Neural cell (in vitro differentiated cells): ENCODE data around the gene LTBP1. TPM values are rescaled to one million over a fixed set of nuclear protein-coding genes. Genes with fewer than 3 reads are reported as not detected.

Experiments used
- H2AFZ ChIP-seq: fragments of 200-600, 300-800 bp; sonication (generic), shearing (Covaris generic); 2 replicates; pipeline ENCODE4 v1.6.0; 2014; ENCODE audit warnings: low read depth, mild to moderate bottlenecking, antibody characterized with exemption, low read length, moderate library complexity
- H3F3A ChIP-seq: fragments of 200-600 bp; shearing (Covaris generic); 2 replicates; pipeline ENCODE4 v1.6.1; 2016; ENCODE audit warnings: mild to moderate bottlenecking, moderate library complexity, mixed read lengths, antibody characterized with exemption, low read length; ENCODE audit not compliant: insufficient read depth, poor library complexity, severe bottlenecking
- H3K27ac ChIP-seq: fragments of 200-600, 300-800 bp; sonication (generic), shearing (Covaris generic); 2 replicates; pipeline ENCODE4 v1.5.1; 2014; ENCODE audit warnings: mild to moderate bottlenecking, low read length, moderate library complexity
- H3K27me3 ChIP-seq: fragments of 300-800, 200-600 bp; sonication (generic), shearing (Covaris generic); 2 replicates; pipeline ENCODE4 v1.6.0; 2014; ENCODE audit warnings: mild to moderate bottlenecking, low read depth, low read length, moderate library complexity; ENCODE audit not compliant: insufficient read depth
- H3K36me3 ChIP-seq: fragments of 300-800, 200-600 bp; sonication (generic), shearing (Covaris generic); 2 replicates; pipeline ENCODE4 v1.5.1; 2014; ENCODE audit warnings: mild to moderate bottlenecking, antibody characterized with exemption, low read length, moderate library complexity; ENCODE audit not compliant: insufficient read depth
- H3K4me2 ChIP-seq: fragments of 300-800, 200-600 bp; sonication (generic), shearing (Covaris generic); 2 replicates; pipeline ENCODE4 v1.6.0; 2014; ENCODE audit warnings: mild to moderate bottlenecking, low read length
- H3K4me3 ChIP-seq: fragments of 300-800, 200-600 bp; sonication (generic), shearing (Covaris generic); 2 replicates; pipeline ENCODE4 v1.5.1; 2014; ENCODE audit warnings: mild to moderate bottlenecking, low read length, moderate library complexity
- H3K79me2 ChIP-seq: fragments of 200-600 bp; shearing (Covaris generic); replicated peaks from 2 replicates; pipeline ENCODE4 v1.6.0; 2014; ENCODE audit warnings: mild to moderate bottlenecking, low read length, moderate library complexity; ENCODE audit not compliant: insufficient read depth
- H3K9ac ChIP-seq: fragments of 300-800, 200-600 bp; sonication (generic), shearing (Covaris generic); 2 replicates; pipeline ENCODE4 v1.6.1; 2016; ENCODE audit warnings: mild to moderate bottlenecking, low read length, mixed read lengths
- H3K9me2 ChIP-seq: fragments of 200-600 bp; shearing (Covaris generic); 2 replicates; pipeline ENCODE4 v1.6.1; 2016; ENCODE audit warnings: mild to moderate bottlenecking, low read length, mixed read lengths; ENCODE audit not compliant: insufficient read depth
- H3K9me3 ChIP-seq: fragments of 200-600, 300-800 bp; sonication (generic), shearing (Covaris generic); 2 replicates; pipeline ENCODE4 v1.6.1; 2016; ENCODE audit warnings: mild to moderate bottlenecking, mixed run types, low read length, moderate library complexity, mixed read lengths
- H4K20me1 ChIP-seq: fragments of 200-600 bp; shearing (Covaris generic); 2 replicates; pipeline ENCODE4 v1.6.1; 2016; ENCODE audit warnings: mild to moderate bottlenecking, mixed run types; ENCODE audit not compliant: insufficient read depth
- EP300 ChIP-seq: fragments of 450-650 bp; conservative IDR thresholded peaks from 2 replicates; pipeline ENCODE4 v1.6.1; 2014; ENCODE audit warnings: antibody characterized with exemption, mild to moderate bottlenecking, moderate library complexity; ENCODE audit not compliant: poor library complexity, severe bottlenecking
- EZH2 ChIP-seq: fragments of 200-600, 300-800 bp; shearing (Covaris generic), sonication (generic); IDR thresholded peaks from 2 replicates; pipeline ENCODE4 v1.6.1; 2014; ENCODE audit warnings: antibody characterized with exemption, low read length, borderline replicate concordance, mild to moderate bottlenecking; ENCODE audit not compliant: insufficient read depth, poor library complexity, severe bottlenecking
- MXI1 ChIP-seq: fragments of 450-650 bp; conservative IDR thresholded peaks from 2 replicates; pipeline ENCODE4 v1.6.1; 2014; ENCODE audit warnings: antibody characterized with exemption, mild to moderate bottlenecking; ENCODE audit not compliant: poor library complexity, severe bottlenecking
- POLR2AphosphoS5 ChIP-seq: IDR thresholded peaks from 2 replicates; pipeline ENCODE4 v1.6.1; 2012
- RAD21 ChIP-seq: fragments of 450-650 bp; conservative IDR thresholded peaks from 2 replicates; pipeline ENCODE4 v1.6.1; 2014; ENCODE audit warnings: antibody characterized with exemption, mild to moderate bottlenecking, moderate library complexity
- SMC3 ChIP-seq: fragments of 450-650 bp; conservative IDR thresholded peaks from 2 replicates; pipeline ENCODE4 v1.6.1; 2014; ENCODE audit warnings: antibody characterized with exemption, mild to moderate bottlenecking, moderate library complexity; ENCODE audit not compliant: poor library complexity
- TAF1 ChIP-seq: IDR thresholded peaks from 2 replicates; pipeline ENCODE4 v1.6.1; 2012; ENCODE audit warnings: low read depth
- polyA plus RNA-seq: library from polyadenylated mRNA; depleted of rRNA; stranded (reverse); fragments of >200 nt; gene quantifications from 2 replicates; pipeline ENCODE4 v1.2.3, GENCODE V29; 2014
- TF ChIP-seq, protein P1 (sequence below): IDR thresholded peaks from 2 replicates; pipeline ENCODE4 v1.6.1; 2012; ENCODE audit warnings: borderline replicate concordance
- TF ChIP-seq, protein P2 (sequence below): fragments of 450-650 bp; IDR thresholded peaks from 2 replicates; pipeline ENCODE4 v1.5.1; 2014; ENCODE audit warnings: antibody characterized with exemption, mild to moderate bottlenecking, moderate library complexity; ENCODE audit not compliant: poor library complexity, severe bottlenecking

Gene LTBP1
- polyA plus RNA-seq, 1 donor from 2014 or later = 1.8 TPM

DNA sequence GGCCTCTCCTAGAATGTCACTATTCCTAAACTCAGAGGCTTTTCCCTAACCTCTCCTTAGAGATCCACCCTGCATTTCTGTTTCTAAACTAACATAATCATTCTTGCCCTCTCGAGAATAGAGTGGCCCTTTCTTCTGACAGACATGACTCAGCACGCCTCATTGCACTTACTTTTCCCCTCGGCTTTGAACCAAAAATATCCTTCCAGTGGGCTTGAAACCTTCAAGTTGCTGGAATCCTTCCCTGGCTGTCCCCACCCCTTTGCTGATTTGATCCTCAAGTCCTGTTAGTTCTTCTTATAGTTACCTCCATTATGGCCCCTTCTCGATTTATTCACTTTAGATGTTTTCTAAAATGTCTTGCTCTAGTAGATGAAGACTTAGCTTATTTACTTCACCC is 158.0 kb downstream of the LTBP1 start:
- Histone ChIP-seq H3K79me2 (no peaks in the 10 kb centered on the region), H2AFZ (no peak overlapping the region), H3K27ac (no peak overlapping the region), H3K9me3 (no peaks in the 10 kb centered on the region), H3K9me2 (no peaks in the 10 kb centered on the region), H3K27me3 (no peaks in the 10 kb centered on the region), H3K9ac (no peak overlapping the region), H3K4me3 (no peak overlapping the region), H4K20me1 (no peaks in the 10 kb centered on the region), H3K36me3 (no peaks in the 10 kb centered on the region), H3K4me2 (no peak overlapping the region), H3F3A (no peaks in the 10 kb centered on the region)
- TF ChIP-seq EZH2 (no peak), SMC3 (no peak), RAD21 (no peak), EP300 (no peak), MXI1 (no peak), POLR2AphosphoS5 (no peak), TAF1 (no peak)
- TF ChIP-seq, protein P1, sequence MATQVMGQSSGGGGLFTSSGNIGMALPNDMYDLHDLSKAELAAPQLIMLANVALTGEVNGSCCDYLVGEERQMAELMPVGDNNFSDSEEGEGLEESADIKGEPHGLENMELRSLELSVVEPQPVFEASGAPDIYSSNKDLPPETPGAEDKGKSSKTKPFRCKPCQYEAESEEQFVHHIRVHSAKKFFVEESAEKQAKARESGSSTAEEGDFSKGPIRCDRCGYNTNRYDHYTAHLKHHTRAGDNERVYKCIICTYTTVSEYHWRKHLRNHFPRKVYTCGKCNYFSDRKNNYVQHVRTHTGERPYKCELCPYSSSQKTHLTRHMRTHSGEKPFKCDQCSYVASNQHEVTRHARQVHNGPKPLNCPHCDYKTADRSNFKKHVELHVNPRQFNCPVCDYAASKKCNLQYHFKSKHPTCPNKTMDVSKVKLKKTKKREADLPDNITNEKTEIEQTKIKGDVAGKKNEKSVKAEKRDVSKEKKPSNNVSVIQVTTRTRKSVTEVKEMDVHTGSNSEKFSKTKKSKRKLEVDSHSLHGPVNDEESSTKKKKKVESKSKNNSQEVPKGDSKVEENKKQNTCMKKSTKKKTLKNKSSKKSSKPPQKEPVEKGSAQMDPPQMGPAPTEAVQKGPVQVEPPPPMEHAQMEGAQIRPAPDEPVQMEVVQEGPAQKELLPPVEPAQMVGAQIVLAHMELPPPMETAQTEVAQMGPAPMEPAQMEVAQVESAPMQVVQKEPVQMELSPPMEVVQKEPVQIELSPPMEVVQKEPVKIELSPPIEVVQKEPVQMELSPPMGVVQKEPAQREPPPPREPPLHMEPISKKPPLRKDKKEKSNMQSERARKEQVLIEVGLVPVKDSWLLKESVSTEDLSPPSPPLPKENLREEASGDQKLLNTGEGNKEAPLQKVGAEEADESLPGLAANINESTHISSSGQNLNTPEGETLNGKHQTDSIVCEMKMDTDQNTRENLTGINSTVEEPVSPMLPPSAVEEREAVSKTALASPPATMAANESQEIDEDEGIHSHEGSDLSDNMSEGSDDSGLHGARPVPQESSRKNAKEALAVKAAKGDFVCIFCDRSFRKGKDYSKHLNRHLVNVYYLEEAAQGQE = no peak
- TF ChIP-seq, protein P2, sequence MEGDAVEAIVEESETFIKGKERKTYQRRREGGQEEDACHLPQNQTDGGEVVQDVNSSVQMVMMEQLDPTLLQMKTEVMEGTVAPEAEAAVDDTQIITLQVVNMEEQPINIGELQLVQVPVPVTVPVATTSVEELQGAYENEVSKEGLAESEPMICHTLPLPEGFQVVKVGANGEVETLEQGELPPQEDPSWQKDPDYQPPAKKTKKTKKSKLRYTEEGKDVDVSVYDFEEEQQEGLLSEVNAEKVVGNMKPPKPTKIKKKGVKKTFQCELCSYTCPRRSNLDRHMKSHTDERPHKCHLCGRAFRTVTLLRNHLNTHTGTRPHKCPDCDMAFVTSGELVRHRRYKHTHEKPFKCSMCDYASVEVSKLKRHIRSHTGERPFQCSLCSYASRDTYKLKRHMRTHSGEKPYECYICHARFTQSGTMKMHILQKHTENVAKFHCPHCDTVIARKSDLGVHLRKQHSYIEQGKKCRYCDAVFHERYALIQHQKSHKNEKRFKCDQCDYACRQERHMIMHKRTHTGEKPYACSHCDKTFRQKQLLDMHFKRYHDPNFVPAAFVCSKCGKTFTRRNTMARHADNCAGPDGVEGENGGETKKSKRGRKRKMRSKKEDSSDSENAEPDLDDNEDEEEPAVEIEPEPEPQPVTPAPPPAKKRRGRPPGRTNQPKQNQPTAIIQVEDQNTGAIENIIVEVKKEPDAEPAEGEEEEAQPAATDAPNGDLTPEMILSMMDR = no peak

DNA sequence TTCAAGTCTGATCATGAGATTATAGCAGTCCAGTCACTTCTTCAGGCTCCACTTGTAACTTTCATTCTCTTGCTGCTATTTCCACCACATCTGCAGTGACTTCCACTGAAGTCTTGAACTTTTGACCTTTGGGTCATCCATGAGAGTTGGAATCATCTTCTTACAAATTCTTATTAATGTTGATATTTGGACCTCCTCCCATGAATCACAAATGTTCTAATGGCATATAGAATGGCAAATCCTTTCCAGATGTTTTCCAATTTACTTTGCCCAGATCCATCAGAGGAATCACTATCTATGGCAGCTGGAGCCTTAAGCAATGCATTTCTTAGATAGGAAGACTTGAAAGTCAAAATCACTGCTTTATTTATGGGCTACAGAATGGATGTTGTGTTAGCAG is 159.4 kb downstream of the LTBP1 start:
- no peaks in the 10 kb centered on the region for H3K36me3 ChIP-seq
- H3K9ac ChIP-seq = no peak overlapping the region
- TF ChIP-seq MXI1 (no peak), RAD21 (no peak), POLR2AphosphoS5 (no peak), SMC3 (no peak), EP300 (no peak)
- TF ChIP-seq, protein P1 = no peak
- no peaks in the 10 kb centered on the region for H3K9me3 ChIP-seq
- H3F3A ChIP-seq = no peaks in the 10 kb centered on the region
- H2AFZ ChIP-seq = no peak overlapping the region
- no peak overlapping the region for H3K4me2 ChIP-seq
- no peaks in the 10 kb centered on the region for H3K79me2 ChIP-seq
- H3K9me2 ChIP-seq = no peaks in the 10 kb centered on the region
- no peaks in the 10 kb centered on the region for H4K20me1 ChIP-seq
- H3K27ac ChIP-seq = no peak overlapping the region
- H3K4me3 ChIP-seq = no peak overlapping the region
- H3K27me3 ChIP-seq = no peaks in the 10 kb centered on the region
